GM12891 (cell line): ENCODE data around the gene TUBA3D.

Experiments used
- POLR2A ChIP-seq: IDR thresholded peaks from 2 replicates; pipeline ENCODE4 v1.6.1; 2011; ENCODE audit warnings: low read depth, low read length, control low read depth
- POLR2AphosphoS5 ChIP-seq: IDR thresholded peaks from 2 replicates; pipeline ENCODE4 v1.6.1; 2011; ENCODE audit warnings: low read depth, low read length, control low read depth
- SPI1 ChIP-seq: IDR thresholded peaks from 2 replicates; pipeline ENCODE4 v1.6.1; 2011; ENCODE audit warnings: low read depth, low read length, control low read depth
- TAF1 ChIP-seq: IDR thresholded peaks from 2 replicates; pipeline ENCODE4 v1.6.1; 2011; ENCODE audit warnings: low read depth, low read length, control low read depth

GRCh38 chr2:131516011-131516410 lies 40.1 kb downstream of the TUBA3D start:
- TF ChIP-seq POLR2A (no peak), POLR2AphosphoS5 (no peak), TAF1 (no peak), SPI1 (no peak)
